Measurements from ENCODE around the gene WARS2.

Gene WARS2

GRCh38 chr1:118985640-118986554, 154.6 kb downstream of the WARS2 start:
- peaks cover 87 to 99% of the 10 kb centered on the region in 2 donors for H3K27me3 ChIP-seq (ENCODE audit: control insufficient read depth in 1 of 2, insufficient read depth in 2 of 2, low read length in 2 of 2)
- H3K4me1 ChIP-seq (ENCODE audit: control insufficient read depth, insufficient read depth, low read length), result peaks cover 21% of the 10 kb centered on the region
- no peaks in the 10 kb centered on the region for H3K36me3 ChIP-seq (ENCODE audit: control insufficient read depth in 2 of 2, insufficient read depth in 2 of 2, low read length in 2 of 2)
- no peak overlapping the region for H3K27ac ChIP-seq (ENCODE audit: low read length)
- no peak overlapping the region for H3K9ac ChIP-seq (ENCODE audit: low read length in 2 of 2)
- peaks cover 5 to 9% of the 10 kb centered on the region in 2 donors for H3K9me3 ChIP-seq (ENCODE audit: control insufficient read depth in 2 of 2, low read length in 2 of 2)
- no peak overlapping the region for H3K4me3 ChIP-seq (ENCODE audit: low read length in 2 of 2)

- Histone ChIP-seq H3K27me3 (ENCODE audit: control insufficient read depth in 1 of 2, insufficient read depth in 2 of 2, low read length in 2 of 2) (peaks cover 83 to 99% of the 10 kb centered on the region in 2 donors), H3K9ac (ENCODE audit: low read length in 2 of 2) (no peak overlapping the region), H3K4me3 (ENCODE audit: low read length in 2 of 2) (peak overlapping the region; percentile 38 to 58), H3K36me3 (ENCODE audit: control insufficient read depth in 2 of 2, insufficient read depth in 2 of 2, low read length in 2 of 2) (no peaks in the 10 kb centered on the region), H3K9me3 (ENCODE audit: control insufficient read depth in 2 of 2, low read length in 2 of 2) (peaks cover 2 to 9% of the 10 kb centered on the region in 2 donors), H3K4me1 (ENCODE audit: control insufficient read depth, insufficient read depth, low read length) (peaks cover 22% of the 10 kb centered on the region), H3K27ac (ENCODE audit: low read length) (no peak overlapping the region)
Measured at GRCh38 chr1:118984722-118985639, 155.5 kb downstream of the WARS2 start.

GRCh38 chr1:118984086-118984721, 156.2 kb downstream of the WARS2 start:
- Histone ChIP-seq H3K27me3 (ENCODE audit: control insufficient read depth in 1 of 2, insufficient read depth in 2 of 2, low read length in 2 of 2) (peaks cover 80 to 99% of the 10 kb centered on the region in 2 donors), H3K36me3 (ENCODE audit: control insufficient read depth in 2 of 2, insufficient read depth in 2 of 2, low read length in 2 of 2) (no peaks in the 10 kb centered on the region), H3K9ac (ENCODE audit: low read length in 2 of 2) (no peak overlapping the region), H3K4me1 (ENCODE audit: control insufficient read depth, insufficient read depth, low read length) (peaks cover 28% of the 10 kb centered on the region), H3K9me3 (ENCODE audit: control insufficient read depth in 2 of 2, low read length in 2 of 2) (peaks cover 2 to 9% of the 10 kb centered on the region in 2 donors), H3K4me3 (ENCODE audit: low read length in 2 of 2) (peak overlapping the region; percentile 38 to 58), H3K27ac (ENCODE audit: low read length) (no peak overlapping the region)

GRCh38 chr1:118983558-118984041, 156.9 kb downstream of the WARS2 start:
- Histone ChIP-seq H3K36me3 (ENCODE audit: control insufficient read depth in 2 of 2, insufficient read depth in 2 of 2, low read length in 2 of 2) (no peaks in the 10 kb centered on the region), H3K9ac (ENCODE audit: low read length in 2 of 2) (no peak overlapping the region), H3K27me3 (ENCODE audit: control insufficient read depth in 1 of 2, insufficient read depth in 2 of 2, low read length in 2 of 2) (peaks cover 79 to 99% of the 10 kb centered on the region in 2 donors), H3K27ac (ENCODE audit: low read length) (no peak overlapping the region), H3K9me3 (ENCODE audit: control insufficient read depth in 2 of 2, low read length in 2 of 2) (peaks cover 2 to 9% of the 10 kb centered on the region in 2 donors), H3K4me1 (ENCODE audit: control insufficient read depth, insufficient read depth, low read length) (peaks cover 28% of the 10 kb centered on the region), H3K4me3 (ENCODE audit: low read length in 2 of 2) (no peak overlapping the region)

- H3K4me1 ChIP-seq (ENCODE audit: control insufficient read depth, insufficient read depth, low read length), result peaks cover 24% of the 10 kb centered on the region
- peaks cover 2 to 9% of the 10 kb centered on the region in 2 donors for H3K9me3 ChIP-seq (ENCODE audit: control insufficient read depth in 2 of 2, low read length in 2 of 2)
- H3K4me3 ChIP-seq (ENCODE audit: low read length in 2 of 2), result no peak overlapping the region
- no peaks in the 10 kb centered on the region for H3K36me3 ChIP-seq (ENCODE audit: control insufficient read depth in 2 of 2, insufficient read depth in 2 of 2, low read length in 2 of 2)
- no peak overlapping the region for H3K9ac ChIP-seq (ENCODE audit: low read length in 2 of 2)
- no peak overlapping the region for H3K27ac ChIP-seq (ENCODE audit: low read length)
- peaks cover 73 to 97% of the 10 kb centered on the region in 2 donors for H3K27me3 ChIP-seq (ENCODE audit: control insufficient read depth in 1 of 2, insufficient read depth in 2 of 2, low read length in 2 of 2)
Measured at GRCh38 chr1:118982821-118983557, 157.5 kb downstream of the WARS2 start.

DNA sequence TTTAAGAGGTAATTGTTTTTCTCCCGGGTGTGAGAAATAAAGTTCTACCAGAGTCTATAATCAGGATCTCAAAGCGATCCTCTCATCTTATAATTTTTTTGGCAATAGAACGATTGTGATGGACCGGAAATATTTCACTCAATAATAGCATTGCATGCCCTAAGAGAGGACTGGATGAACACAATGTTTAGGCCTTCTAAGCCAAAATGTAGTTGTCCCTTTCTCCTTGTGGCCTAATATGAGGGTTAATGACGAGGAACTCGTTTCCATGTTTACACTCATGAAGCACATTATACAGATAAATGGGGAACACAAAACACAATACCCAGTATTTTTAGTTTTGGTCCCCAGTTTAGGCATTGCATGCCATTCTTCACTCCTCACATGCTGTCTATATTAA, 158.2 kb downstream of the WARS2 start:
- H3K4me3 ChIP-seq (ENCODE audit: low read length in 2 of 2), result no peak overlapping the region
- H3K9ac ChIP-seq (ENCODE audit: low read length in 2 of 2), result no peak overlapping the region
- no peaks in the 10 kb centered on the region for H3K36me3 ChIP-seq (ENCODE audit: control insufficient read depth in 2 of 2, insufficient read depth in 2 of 2, low read length in 2 of 2)
- peaks cover 71 to 96% of the 10 kb centered on the region in 2 donors for H3K27me3 ChIP-seq (ENCODE audit: control insufficient read depth in 1 of 2, insufficient read depth in 2 of 2, low read length in 2 of 2)
- peaks cover 8 to 9% of the 10 kb centered on the region in 2 donors for H3K9me3 ChIP-seq (ENCODE audit: control insufficient read depth in 2 of 2, low read length in 2 of 2)
- peaks cover 17% of the 10 kb centered on the region for H3K4me1 ChIP-seq (ENCODE audit: control insufficient read depth, insufficient read depth, low read length)
- no peak overlapping the region for H3K27ac ChIP-seq (ENCODE audit: low read length)

- H3K36me3 ChIP-seq (ENCODE audit: control insufficient read depth in 2 of 2, insufficient read depth in 2 of 2, low read length in 2 of 2), result no peaks in the 10 kb centered on the region
- H3K27ac ChIP-seq (ENCODE audit: low read length), result no peak overlapping the region
- peaks cover 65 to 88% of the 10 kb centered on the region in 2 donors for H3K27me3 ChIP-seq (ENCODE audit: control insufficient read depth in 1 of 2, insufficient read depth in 2 of 2, low read length in 2 of 2)
- H3K9ac ChIP-seq (ENCODE audit: low read length in 2 of 2), result no peak overlapping the region
- no peak overlapping the region for H3K4me3 ChIP-seq (ENCODE audit: low read length in 2 of 2)
- H3K4me1 ChIP-seq (ENCODE audit: control insufficient read depth, insufficient read depth, low read length), result peaks cover 13% of the 10 kb centered on the region
- peaks cover 6 to 7% of the 10 kb centered on the region in 2 donors for H3K9me3 ChIP-seq (ENCODE audit: control insufficient read depth in 2 of 2, low read length in 2 of 2)
Measured at GRCh38 chr1:118981436-118981835, 159.0 kb downstream of the WARS2 start.
